ENCODE measurements around the gene WSB2. TPM values are rescaled to one million over a fixed set of nuclear protein-coding genes. Genes with fewer than 3 reads are reported as not detected.

The WSB2 gene
- total and polyA plus RNA-seq, 2 of the 8 experiments (the other 6 are each of a cell fraction or from before 2014, with no cell fraction given): 47.5 to 58.2 TPM

- CTCF ChIA-PET (ENCODE audit: partially characterized antibody): interaction anchor here (0.5 to 5.5 kb wide), 6 partner anchors 9 to 97 kb away, joined by 3 to 49 read pairs (median 4); no protein-coding TSS in a partner anchor
- Histone ChIP-seq H3K36me3 (ENCODE audit: control insufficient read depth in 2 of 4, insufficient read depth in 4 of 4, low read length in 3 of 4) (peaks cover 10 to 56% (median 34%) of the 10 kb centered on the region in 4 experiments; a peak in 7 of 8 replicates), H2BK5ac (ENCODE audit: low read depth, low read length) (no peak overlapping the region), H2BK15ac (ENCODE audit: low read length) (no peak overlapping the region), H2BK120ac (replicated peaks; ENCODE audit: low read depth, low read length) (no peak overlapping the region), H3K27me3 (replicated peaks in 1 of 4; ENCODE audit: control insufficient read depth in 3 of 4, extremely low read depth in 1 of 4, insufficient read depth in 3 of 4, low read length in 3 of 4) (no peaks in the 10 kb centered on the region), H3K9ac (replicated peaks in 1 of 4; ENCODE audit: extremely low read depth in 1 of 4, low read depth in 3 of 4, low read length in 3 of 4) (no peak overlapping the region), H3K27ac (ENCODE audit: low read depth, low read length) (no peak overlapping the region), H2AFZ (ENCODE audit: low read length) (no peak overlapping the region), H3K56ac (replicated peaks; ENCODE audit: insufficient read length, low read depth, low read length) (no peak overlapping the region), H3K79me1 (ENCODE audit: low read depth, low read length) (peaks cover 2% of the 10 kb centered on the region; the same call in 1 of the 2 replicates), H3K4ac (replicated peaks; ENCODE audit: insufficient read length, low read depth, low read length) (no peak overlapping the region), H4K5ac (ENCODE audit: insufficient read length, low read depth, low read length) (no peak overlapping the region), H3K4me3 (ENCODE audit: extremely low read depth in 1 of 4, insufficient read depth in 2 of 4, low read depth in 3 of 4, low read length in 4 of 4) (no peak overlapping the region), H2AK5ac (ENCODE audit: low read depth, low read length) (no peak overlapping the region), H3K23me2 (ENCODE audit: low read depth, low read length) (no peaks in the 10 kb centered on the region), H4K91ac (replicated peaks; ENCODE audit: insufficient read length, low read length) (no peak overlapping the region), H3K18ac (ENCODE audit: extremely low read depth, low read length) (no peak overlapping the region), H3K9me3 (ENCODE audit: insufficient read depth in 2 of 2, low read depth in 1 of 2, low read length in 1 of 2) (no peaks in the 10 kb centered on the region), H2BK12ac (ENCODE audit: low read depth, low read length) (no peak overlapping the region), H3K4me2 (ENCODE audit: insufficient read depth in 1 of 2, low read depth in 2 of 2, low read length in 2 of 2) (no peak overlapping the region), H3K79me2 (ENCODE audit: control insufficient read depth in 1 of 2, insufficient read depth in 2 of 2, low read length in 2 of 2) (no peaks in the 10 kb centered on the region), H4K8ac (ENCODE audit: extremely low read depth, insufficient read depth, low read length) (no peak overlapping the region), H3K4me1 (replicated peaks in 1 of 4; ENCODE audit: control insufficient read depth in 3 of 4, insufficient read depth in 4 of 4, low read length in 3 of 4) (peaks cover 3 to 7% (median 7%) of the 10 kb centered on the region in 4 experiments; a peak in 6 of 7 replicates), H3K23ac (ENCODE audit: insufficient read length) (no peak overlapping the region), H2BK20ac (ENCODE audit: low read length) (no peak overlapping the region), H4K20me1 (replicated peaks in 1 of 2; ENCODE audit: control insufficient read depth in 1 of 2, insufficient read depth in 2 of 2, low read length in 2 of 2) (no peaks in the 10 kb centered on the region), H3K14ac (ENCODE audit: insufficient read length) (no peak overlapping the region)
- DNase-seq (ENCODE audit: low read depth in 1 of 2, low spot score in 2 of 2) (no peak), FAIRE-seq (no peak)
- POLR2A ChIA-PET (ENCODE audit: partially characterized antibody): interaction anchor here (3.7 to 12.8 kb wide), 4 partner anchors 11 to 34 kb away, joined by 22 to 106 read pairs (median 76); partner anchors contain the start of gene VSIG10
- 89% methylated on average over 2 of the region's 2 CpGs; no CpG with 5 or more reads in 1 of the 2 experiments for WGBS, 2 experiments (ENCODE audit: extremely low coverage in 1 of 2, insufficient coverage in 1 of 2, insufficient read length in 1 of 2, insufficient replicate concordance in 2 of 2, low coverage in 1 of 2, low lambda C conversion rate in 2 of 2, missing lambda C conversion rate in 1 of 2)
- TF ChIP-seq EGR1 (IDR thresholded peaks at IDR 0.05; ENCODE audit: borderline replicate concordance, low read depth, low read length) (no peak), CREB1 (IDR thresholded peaks at IDR 0.05) (no peak), TAF7 (optimal IDR thresholded peaks at IDR 0.05; ENCODE audit: borderline replicate concordance, low read depth, low read length) (no peak), TAF1 (IDR thresholded peaks at IDR 0.05; ENCODE audit: low read depth, low read length) (no peak), CHD2 (IDR thresholded peaks at IDR 0.05; ENCODE audit: low read length) (no peak), USF2 (IDR thresholded peaks at IDR 0.05; ENCODE audit: low read length) (no peak), BACH1 (IDR thresholded peaks at IDR 0.05; ENCODE audit: low read length) (no peak), SIRT6 (IDR thresholded peaks at IDR 0.05; ENCODE audit: low read length) (no peak), YY1 (IDR thresholded peaks at IDR 0.05; ENCODE audit: low read depth, low read length) (no peak), CEBPB (IDR thresholded peaks at IDR 0.05; ENCODE audit: low read depth, low read length) (no peak)
These were observed 7.5 kb upstream of the WSB2 start for GRCh38 chr12:118068445-118068844.
